C4-2B (cell line): ENCODE measurements around the gene YAE1.

Experiments used
- CTCF ChIP-seq: fragments of 450-650 bp; conservative IDR thresholded peaks from 2 replicates; pipeline ENCODE4 v1.5.1; 2017; ENCODE audit warnings: mild to moderate bottlenecking
- ZFX ChIP-seq: fragments of 450-650 bp; IDR thresholded peaks from 2 replicates; pipeline ENCODE4 v1.6.1; 2017

- TF ChIP-seq CTCF (no peak), ZFX (no peak)
Observed at GRCh38 chr7:39594988-39595620, 28.9 kb downstream of the YAE1 start.
